Naive thymus-derived CD8-positive, alpha-beta T cell (primary cell): ENCODE measurements around the gene MYL6B. TPM values are rescaled to one million over a fixed set of nuclear protein-coding genes. Genes with fewer than 3 reads are reported as not detected.

Experiments
- ATAC-seq, 2 donors: fragments of 150-1000 bp; cut with Tn5 transposase in 1 of 2; sonication (Bioruptor Pico), chemical (Tn5 transposase) in 1 of 2; 1 replicate in 1 of 2; 2 replicates in 1 of 2; pipeline ENCODE4 v1.10.0; 2021; ENCODE audit warnings: mild to moderate bottlenecking in 2 of 2, moderate library complexity in 2 of 2
- POLR2A ChIA-PET: fragments of 350-600 bp; sonication (Branson Sonifier 250); formaldehyde crosslinking; loops from one replicate; lab custom pipeline; 2021; ENCODE audit warnings: antibody characterized with exemption; lab: Charles Lee
- DNase-seq, 10 donors: peaks; one replicate each; pipeline versions ENCODE4 v3.0.0 to v3.0.0-alpha.2; 2020 to 2022
- H3K27ac Mint-ChIP-seq, 10 donors: one replicate each; pipeline ENCODE4 v1.8.0; 2020 to 2022; ENCODE audit warnings: mild to moderate bottlenecking in 10 of 10, mixed read lengths in 10 of 10, moderate library complexity in 4 of 10, inconsistent platforms in 1 of 10
- H3K27me3 Mint-ChIP-seq, 5 donors: one replicate each; pipeline ENCODE4 v1.8.0; 2021 to 2022; ENCODE audit warnings: mixed read lengths in 5 of 5
- H3K36me3 Mint-ChIP-seq, 3 donors: one replicate each; pipeline ENCODE4 v1.8.0; 2020 to 2022; ENCODE audit warnings: mixed read lengths in 3 of 3, mild to moderate bottlenecking in 2 of 3, inconsistent platforms in 1 of 3
- H3K4me1 Mint-ChIP-seq, 4 donors: one replicate each; pipeline ENCODE4 v1.8.0; 2021 to 2022; ENCODE audit warnings: mixed read lengths in 4 of 4
- H3K4me3 Mint-ChIP-seq, 10 donors: one replicate each; pipeline ENCODE4 v1.8.0; 2020 to 2022; ENCODE audit warnings: mild to moderate bottlenecking in 10 of 10, mixed read lengths in 10 of 10, moderate library complexity in 6 of 10, inconsistent platforms in 1 of 10
- H3K9me3 Mint-ChIP-seq, 9 donors: one replicate each; pipeline ENCODE4 v1.8.0; 2020 to 2022; ENCODE audit warnings: mixed read lengths in 9 of 9, mild to moderate bottlenecking in 3 of 9, inconsistent platforms in 1 of 9, moderate library complexity in 1 of 9
- polyA plus RNA-seq, 3 donors: library from polyadenylated mRNA; unstranded; fragments of 300-500 nt; fragmentation: Illumina TruSeq; gene quantifications; one replicate each; pipeline ENCODE4 v1.2.3, GENCODE V29; 2021
- total RNA-seq, 8 experiments: library from RNA in 2 of 8; stranded (reverse) in 2 of 8; gene quantifications; one replicate each; pipeline ENCODE4 v1.2.3 and lab custom pipeline; 2021 to 2026

The MYL6B gene
- total and polyA plus RNA-seq, 5 experiments from 2014 or later, result 3.4 to 5.9 (median 3.8) TPM

GRCh38 chr12:56141946-56142784 lies 10.2 kb upstream of the MYL6B start:
- Mint-ChIP-seq H3K27me3 (no peaks in the 10 kb centered on the region), H3K27ac (peak overlapping the region in 9 of 10 donors; percentile 46 to 91 (median 78)), H3K4me1 (peaks cover 28 to 73% (median 66%) of the 10 kb centered on the region in 4 donors), H3K9me3 (no peaks in the 10 kb centered on the region), H3K36me3 (peaks cover 9 to 90% (median 42%) of the 10 kb centered on the region in 3 donors), H3K4me3 (no peak overlapping the region)
- DNase-seq (no peak), ATAC-seq (no peak)
- POLR2A ChIA-PET, result interaction anchor here (1.1 to 9.7 kb wide), 5 partner anchors 8 to 46 kb away, joined by 3 to 146 read pairs (median 5); partner anchors contain the start of gene ESYT1

- no peaks in the 10 kb centered on the region for H3K9me3 Mint-ChIP-seq
- peaks cover 9 to 80% (median 35%) of the 10 kb centered on the region in 3 donors for H3K36me3 Mint-ChIP-seq
- DNase-seq (no peak), ATAC-seq (peak in 1 of 2 donors; percentile 38)
- peak overlapping the region in 6 of 10 donors; percentile 24 to 67 (median 42) for H3K4me3 Mint-ChIP-seq
- no peaks in the 10 kb centered on the region for H3K27me3 Mint-ChIP-seq
- H3K4me1 Mint-ChIP-seq, result peaks cover 23 to 63% (median 56%) of the 10 kb centered on the region in 4 donors
- H3K27ac Mint-ChIP-seq, result peak overlapping the region; percentile 56 to 91 (median 84)
- POLR2A ChIA-PET, result interaction anchor here (1.4 to 9.7 kb wide), 5 partner anchors 9 to 18 kb away, joined by 3 to 146 read pairs (median 6); partner anchors contain the start of genes ESYT1 and MYL6
These were observed 9.2 kb upstream of the MYL6B start for GRCh38 chr12:56143217-56143616.

GRCh38 chr12:56143870-56144269 lies 8.5 kb upstream of the MYL6B start:
- Mint-ChIP-seq H3K4me3 (no peak overlapping the region), H3K36me3 (peaks cover 5 to 73% (median 31%) of the 10 kb centered on the region in 3 donors), H3K27me3 (no peaks in the 10 kb centered on the region), H3K27ac (peak overlapping the region; percentile 16 to 91 (median 86)), H3K4me1 (peaks cover 16 to 56% (median 49%) of the 10 kb centered on the region in 4 donors), H3K9me3 (no peaks in the 10 kb centered on the region)
- no peak for ATAC-seq
- no peak for DNase-seq
- POLR2A ChIA-PET, result interaction anchor here (0.5 to 9.7 kb wide), 12 partner anchors 8 to 43 kb away, joined by 3 to 146 read pairs (median 3); partner anchors contain the start of genes ESYT1, MYL6 and ZC3H10

DNA sequence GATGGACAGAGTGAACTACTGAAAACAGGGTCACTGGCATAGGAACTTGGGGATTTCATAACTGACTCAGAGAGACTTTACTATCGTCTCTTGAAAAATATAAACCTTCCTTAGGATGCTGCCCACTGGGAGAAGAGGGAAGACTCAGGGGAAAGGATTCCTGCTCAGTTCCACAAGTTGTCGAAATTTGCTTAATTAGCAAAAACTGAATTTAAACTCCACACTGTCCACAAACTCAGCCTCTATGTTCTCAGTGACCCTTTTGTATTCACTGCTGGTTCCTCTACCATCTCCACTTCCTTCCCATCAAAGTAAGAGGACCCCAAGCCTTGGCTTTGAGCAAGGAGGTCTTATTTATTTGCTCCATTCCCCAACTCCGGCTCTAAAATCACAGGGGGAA lies 7.2 kb upstream of the MYL6B start:
- H3K27ac Mint-ChIP-seq, result peak overlapping the region in 4 of 10 donors; percentile 10 to 91 (median 36)
- no peaks in the 10 kb centered on the region for H3K27me3 Mint-ChIP-seq
- DNase-seq, result no peak
- POLR2A ChIA-PET, result interaction anchor here (0.6 to 9.7 kb wide), 5 partner anchors 13 to 168 kb away, joined by 3 to 146 read pairs (median 9); partner anchors contain the start of genes ESYT1 and MYL6
- no peaks in the 10 kb centered on the region for H3K9me3 Mint-ChIP-seq
- H3K4me3 Mint-ChIP-seq, result no peak overlapping the region
- peaks cover 14 to 48% (median 40%) of the 10 kb centered on the region in 4 donors for H3K4me1 Mint-ChIP-seq
- H3K36me3 Mint-ChIP-seq, result peaks cover 0 to 60% (median 24%) of the 10 kb centered on the region in 3 donors
- ATAC-seq, result no peak

- H3K4me1 Mint-ChIP-seq, result peaks cover 18 to 53% (median 45%) of the 10 kb centered on the region in 4 donors
- H3K36me3 Mint-ChIP-seq, result peaks cover 0 to 46% (median 15%) of the 10 kb centered on the region in 3 donors
- no peak overlapping the region for H3K4me3 Mint-ChIP-seq
- ATAC-seq (no peak), DNase-seq (no peak)
- H3K27ac Mint-ChIP-seq, result peak overlapping the region; percentile 21 to 85 (median 64)
- POLR2A ChIA-PET, result interaction anchor here (0.6 to 0.8 kb wide), 4 partner anchors 14 to 408 kb away, joined by 3 read pairs; partner anchors contain the start of gene TIMELESS
- H3K27me3 Mint-ChIP-seq, result no peaks in the 10 kb centered on the region
- H3K9me3 Mint-ChIP-seq, result no peaks in the 10 kb centered on the region
These were observed 5.6 kb upstream of the MYL6B start for GRCh38 chr12:56146492-56147460.

GRCh38 chr12:56150563-56150962 lies 1.8 kb upstream of the MYL6B start:
- Mint-ChIP-seq H3K4me3 (peak overlapping the region; percentile 25 to 93 (median 76)), H3K27me3 (no peaks in the 10 kb centered on the region), H3K4me1 (peaks cover 17 to 50% (median 38%) of the 10 kb centered on the region in 4 donors), H3K9me3 (no peaks in the 10 kb centered on the region), H3K27ac (peak overlapping the region; percentile 68 to 99 (median 91)), H3K36me3 (peaks cover 0 to 8% (median 0%) of the 10 kb centered on the region in 3 donors)
- DNase-seq (no peak), ATAC-seq (no peak)
- POLR2A ChIA-PET, result interaction anchor here (0.7 to 3.1 kb wide), 11 partner anchors 8 to 481 kb away, joined by 3 to 18 read pairs (median 6); partner anchors contain the start of genes CNPY2, PA2G4, RNF41 and ZC3H10

DNA sequence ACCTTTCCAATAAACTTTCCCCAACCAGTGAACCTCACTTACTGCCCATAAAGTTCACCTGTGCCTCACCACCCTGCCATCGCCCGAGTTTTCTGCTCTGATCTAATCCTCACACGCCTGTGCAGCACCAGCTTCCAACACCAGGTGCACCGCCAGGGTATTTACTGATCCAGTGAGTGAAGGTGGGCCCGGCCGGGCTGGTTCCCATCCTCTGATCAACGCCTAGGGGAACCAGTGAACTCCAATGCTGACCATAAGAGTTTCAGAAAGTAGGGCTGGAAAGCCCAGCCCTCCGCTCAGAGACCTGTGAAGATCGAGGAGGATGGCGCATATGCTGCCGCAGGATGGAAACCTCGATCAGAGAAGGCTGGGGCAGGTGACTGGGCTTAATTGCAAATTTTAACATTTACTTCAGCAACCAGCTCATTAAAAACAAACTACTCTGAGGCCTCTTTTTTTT lies 685 bp upstream of the MYL6B start:
- DNase-seq (peak; percentile 39 to 83 (median 60)), ATAC-seq (peak; percentile 75 to 77)
- POLR2A ChIA-PET, result interaction anchor here (0.6 to 3.1 kb wide), 15 partner anchors 10 to 477 kb away, joined by 3 to 18 read pairs (median 6); partner anchors contain the start of genes CNPY2, PA2G4, RNF41 and SMARCC2
- H3K36me3 Mint-ChIP-seq, result peaks cover 0 to 1% (median 0%) of the 10 kb centered on the region in 3 donors
- peak overlapping the region; percentile 93 to 99 (median 98) for H3K27ac Mint-ChIP-seq
- no peaks in the 10 kb centered on the region for H3K9me3 Mint-ChIP-seq
- peak overlapping the region; percentile 81 to 95 (median 92) for H3K4me3 Mint-ChIP-seq
- peaks cover 15 to 44% (median 37%) of the 10 kb centered on the region in 4 donors for H3K4me1 Mint-ChIP-seq
- H3K27me3 Mint-ChIP-seq, result no peaks in the 10 kb centered on the region

DNA sequence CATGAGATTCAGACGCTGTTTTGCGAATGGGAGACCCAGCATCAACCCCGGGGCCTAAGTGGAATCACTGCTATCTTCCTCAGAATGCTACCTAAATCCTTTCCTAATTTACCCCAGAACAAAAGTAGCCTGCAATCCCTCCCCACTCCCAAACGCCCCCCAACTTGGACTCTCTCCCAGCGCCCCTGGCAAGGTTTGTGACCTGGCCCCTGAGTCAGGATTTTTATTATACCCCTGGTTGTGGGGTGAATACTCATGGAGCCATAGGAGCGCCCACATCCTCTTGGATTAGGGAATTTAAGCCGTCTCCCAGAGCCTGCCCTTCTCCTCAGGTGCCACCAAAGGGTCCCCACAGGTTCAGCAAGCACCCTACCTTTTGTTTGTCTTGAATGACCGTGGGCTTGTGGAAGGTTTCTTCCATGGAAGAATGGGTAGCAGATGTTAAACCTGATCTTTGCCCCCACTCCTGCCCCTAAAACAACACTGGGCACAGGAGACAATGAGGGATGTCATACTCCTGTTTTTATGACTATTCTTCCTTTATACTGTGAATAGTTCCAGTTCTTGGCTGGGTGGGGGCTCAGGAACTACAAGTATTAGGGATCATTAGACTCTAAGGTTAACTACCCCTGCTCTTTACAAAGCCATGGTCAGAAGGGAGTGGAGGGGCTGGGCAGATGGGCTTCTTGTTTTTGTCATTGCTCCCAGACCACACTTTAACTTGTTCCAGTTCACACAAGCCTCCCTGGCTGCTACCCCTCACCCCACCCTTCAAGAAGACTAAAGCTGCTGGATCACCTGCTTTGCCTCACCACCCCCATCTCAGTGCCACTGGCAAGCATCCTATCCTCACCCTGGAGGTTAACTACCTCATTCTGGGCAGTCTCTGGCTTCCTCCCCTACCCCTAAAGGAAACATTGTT lies 630 bp downstream of the MYL6B start:
- peak overlapping the region in 9 of 10 donors; percentile 69 to 99 (median 97) for H3K27ac Mint-ChIP-seq
- POLR2A ChIA-PET, result interaction anchor here (13.3 kb wide), 1 partner anchor 27 kb away, joined by 163 read pairs; the partner anchor contains the start of gene ESYT1
- H3K27me3 Mint-ChIP-seq, result no peaks in the 10 kb centered on the region
- no peaks in the 10 kb centered on the region for H3K36me3 Mint-ChIP-seq
- no peak for DNase-seq
- peaks cover 17 to 52% (median 43%) of the 10 kb centered on the region in 4 donors for H3K4me1 Mint-ChIP-seq
- peak overlapping the region; percentile 81 to 95 (median 92) for H3K4me3 Mint-ChIP-seq
- H3K9me3 Mint-ChIP-seq, result no peaks in the 10 kb centered on the region
- ATAC-seq, result no peak

- Mint-ChIP-seq H3K36me3 (peaks cover 0 to 2% (median 0%) of the 10 kb centered on the region in 3 donors), H3K4me1 (peaks cover 19 to 58% (median 46%) of the 10 kb centered on the region in 4 donors), H3K27ac (no peak overlapping the region), H3K27me3 (no peaks in the 10 kb centered on the region), H3K9me3 (no peaks in the 10 kb centered on the region), H3K4me3 (peak overlapping the region in 7 of 10 donors; percentile 32 to 94 (median 92))
- POLR2A ChIA-PET, result interaction anchor here (1.5 to 13.3 kb wide), 5 partner anchors 27 to 50 kb away, joined by 3 to 163 read pairs (median 5); partner anchors contain the start of genes ESYT1, SMARCC2 and ZC3H10
- no peak for ATAC-seq
- no peak for DNase-seq
These were observed 1.3 kb downstream of the MYL6B start for GRCh38 chr12:56153678-56154065.

DNA sequence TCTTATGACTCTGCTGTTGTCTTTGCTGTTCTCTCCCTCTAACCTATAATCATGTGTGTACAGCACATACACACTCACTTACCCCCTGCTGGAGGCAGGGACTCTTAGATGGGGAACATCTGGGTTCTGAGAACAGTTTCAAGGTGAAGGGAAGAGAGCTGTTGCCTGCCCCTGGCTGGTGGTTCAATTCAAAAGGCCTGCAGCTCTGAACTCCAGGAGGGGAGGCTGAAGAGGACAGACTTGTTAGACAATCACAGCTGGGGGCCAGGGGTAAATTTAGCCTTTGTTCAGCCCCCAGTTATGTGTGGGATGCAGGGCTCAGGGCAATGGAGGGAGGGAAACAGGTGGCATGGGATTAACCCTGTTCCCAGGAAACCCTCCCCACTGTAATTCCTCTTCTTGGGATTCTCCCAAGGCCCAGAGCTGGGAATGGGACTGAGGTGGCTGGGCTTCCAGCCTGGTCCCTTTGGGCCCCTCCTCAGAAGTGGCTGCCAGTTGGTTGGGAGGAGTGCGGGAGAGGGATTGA lies 1.9 kb downstream of the MYL6B start:
- POLR2A ChIA-PET, result interaction anchor here (1.1 to 13.3 kb wide), 6 partner anchors 10 to 51 kb away, joined by 3 to 163 read pairs (median 4); partner anchors contain the start of genes ESYT1, SMARCC2 and ZC3H10
- Mint-ChIP-seq H3K9me3 (no peaks in the 10 kb centered on the region), H3K27ac (peak overlapping the region in 3 of 10 donors; percentile 6 to 56 (median 31)), H3K36me3 (peaks cover 0 to 2% (median 1%) of the 10 kb centered on the region in 3 donors), H3K27me3 (no peaks in the 10 kb centered on the region), H3K4me1 (peaks cover 26 to 65% (median 50%) of the 10 kb centered on the region in 4 donors), H3K4me3 (peak overlapping the region in 2 of 10 donors; percentile 22 to 76)
- DNase-seq (no peak), ATAC-seq (no peak)
